Measurements from ENCODE around the gene RACGAP1.

GRCh38 chr12:49965836-49966235 lies 59.5 kb downstream of the RACGAP1 start:
- TF ChIP-seq CTCF (IDR thresholded peaks at IDR 0.05) (no peak), POLR2A (IDR thresholded peaks at IDR 0.05) (no peak), POLR2AphosphoS5 (IDR thresholded peaks at IDR 0.05) (no peak), EP300 (IDR thresholded peaks at IDR 0.05) (no peak)

Measured in gastroesophageal sphincter (tissue), 3 donors.